ENCODE data around the gene RPL28.

GRCh38 chr19:55370305-55370988 is 15.3 kb upstream of the RPL28 start, which contains the start of gene IL11:
- no peak for TF ChIP-seq CTCF (conservative IDR thresholded peaks at IDR 0.05; ENCODE audit: low read depth, low read length)
- no peak for TF ChIP-seq EZH2 (IDR thresholded peaks at IDR 0.05; ENCODE audit: low read length, unreplicated experiment)
- TF ChIP-seq EZH2phosphoT487 (IDR thresholded peaks at IDR 0.05; ENCODE audit: borderline replicate concordance, low read length), result no peak
